GM13976 (cell line): ENCODE results near the gene ERC1.

Experiments used
- DNase-seq: peaks from one replicate; pipeline ENCODE4 v3.0.0; 2012; ENCODE audit warnings: low spot score
- in situ Hi-C: fragments of 300-500 bp; cut with MboI; formaldehyde crosslinking; loops from one replicate; pipeline ENCODE4 v1.12.0; 2022; ENCODE audit warnings: low sequenced_read_pairs, mixed read lengths, inconsistent platforms; ENCODE audit not compliant: unreplicated experiment
- TF ChIP-seq, protein P1 (sequence below): IDR thresholded peaks from 2 replicates; pipeline ENCODE4 v1.5.1; 2012; ENCODE audit warnings: borderline replicate concordance, mild to moderate bottlenecking; ENCODE audit not compliant: insufficient read depth; ENCODE audit errors: extremely low read depth, missing control alignments, control extremely low read depth

ERC1 gene

DNA sequence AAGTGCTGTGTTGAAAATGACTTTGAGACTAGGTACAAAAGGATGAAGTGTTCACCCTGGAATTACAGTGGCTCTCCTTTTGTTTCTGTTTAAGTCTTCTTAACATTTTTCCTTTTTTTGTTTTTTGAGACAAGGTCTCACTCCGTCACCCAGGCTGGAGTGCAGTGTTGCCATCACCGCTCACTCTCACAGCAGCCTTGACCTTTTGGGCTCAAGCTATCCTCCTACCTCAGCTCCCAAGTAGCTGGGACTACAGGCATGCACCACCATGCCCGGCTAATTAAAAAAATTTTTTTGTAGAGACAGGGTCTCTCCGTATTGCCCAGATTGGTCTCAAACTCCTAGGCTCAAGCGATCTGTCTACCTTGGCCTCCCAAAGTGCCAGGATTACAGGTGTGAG, 20.1 kb downstream of the ERC1 start:
- in situ Hi-C loops: no loop called here
- DNase-seq: no peak
- TF ChIP-seq, protein P1, sequence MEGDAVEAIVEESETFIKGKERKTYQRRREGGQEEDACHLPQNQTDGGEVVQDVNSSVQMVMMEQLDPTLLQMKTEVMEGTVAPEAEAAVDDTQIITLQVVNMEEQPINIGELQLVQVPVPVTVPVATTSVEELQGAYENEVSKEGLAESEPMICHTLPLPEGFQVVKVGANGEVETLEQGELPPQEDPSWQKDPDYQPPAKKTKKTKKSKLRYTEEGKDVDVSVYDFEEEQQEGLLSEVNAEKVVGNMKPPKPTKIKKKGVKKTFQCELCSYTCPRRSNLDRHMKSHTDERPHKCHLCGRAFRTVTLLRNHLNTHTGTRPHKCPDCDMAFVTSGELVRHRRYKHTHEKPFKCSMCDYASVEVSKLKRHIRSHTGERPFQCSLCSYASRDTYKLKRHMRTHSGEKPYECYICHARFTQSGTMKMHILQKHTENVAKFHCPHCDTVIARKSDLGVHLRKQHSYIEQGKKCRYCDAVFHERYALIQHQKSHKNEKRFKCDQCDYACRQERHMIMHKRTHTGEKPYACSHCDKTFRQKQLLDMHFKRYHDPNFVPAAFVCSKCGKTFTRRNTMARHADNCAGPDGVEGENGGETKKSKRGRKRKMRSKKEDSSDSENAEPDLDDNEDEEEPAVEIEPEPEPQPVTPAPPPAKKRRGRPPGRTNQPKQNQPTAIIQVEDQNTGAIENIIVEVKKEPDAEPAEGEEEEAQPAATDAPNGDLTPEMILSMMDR: no peak

DNA sequence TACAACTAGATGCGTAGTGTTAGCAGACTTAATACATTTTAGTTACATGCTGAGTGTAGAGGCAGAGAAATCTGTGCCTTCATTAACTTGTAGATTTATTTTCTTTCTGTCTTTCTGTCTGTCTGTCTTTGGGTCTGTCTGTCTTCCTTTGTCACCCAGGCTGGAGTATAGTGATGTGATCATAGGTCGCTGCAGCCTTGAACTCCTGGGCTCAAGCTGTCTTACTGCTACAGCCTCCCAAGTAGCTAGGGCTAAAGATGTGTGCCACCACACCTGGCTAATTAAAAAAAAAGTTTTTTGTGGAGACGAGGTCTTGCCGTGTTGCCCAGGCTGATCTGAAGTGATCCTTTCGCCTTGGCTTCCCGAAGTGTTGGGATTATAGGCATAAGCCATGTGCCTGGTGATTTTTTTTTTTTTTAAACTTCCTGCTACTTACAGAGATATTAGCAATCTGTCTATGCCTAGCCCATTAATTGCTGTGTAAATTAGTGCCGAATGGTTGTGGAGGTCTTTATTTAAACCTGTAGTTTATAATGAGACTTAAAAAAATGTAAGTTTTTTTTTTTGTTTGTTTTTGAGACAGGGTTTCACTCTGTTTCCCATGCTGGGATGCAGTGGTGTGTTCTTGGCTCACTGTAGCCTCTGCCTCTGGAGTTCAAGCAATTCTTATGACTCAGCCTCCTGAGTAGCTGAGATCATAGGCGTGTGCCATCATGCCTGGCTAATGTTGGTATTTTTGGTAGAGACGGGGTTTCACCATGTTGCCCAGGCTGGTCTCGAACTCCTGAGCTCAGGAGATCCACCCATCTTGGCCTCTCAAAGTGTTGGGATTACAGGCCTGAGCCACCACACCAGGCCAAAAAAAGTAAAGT, 22.8 kb downstream of the ERC1 start:
- TF ChIP-seq, protein P1: no peak
- no peak for DNase-seq
- in situ Hi-C loops: no loop called here

DNA sequence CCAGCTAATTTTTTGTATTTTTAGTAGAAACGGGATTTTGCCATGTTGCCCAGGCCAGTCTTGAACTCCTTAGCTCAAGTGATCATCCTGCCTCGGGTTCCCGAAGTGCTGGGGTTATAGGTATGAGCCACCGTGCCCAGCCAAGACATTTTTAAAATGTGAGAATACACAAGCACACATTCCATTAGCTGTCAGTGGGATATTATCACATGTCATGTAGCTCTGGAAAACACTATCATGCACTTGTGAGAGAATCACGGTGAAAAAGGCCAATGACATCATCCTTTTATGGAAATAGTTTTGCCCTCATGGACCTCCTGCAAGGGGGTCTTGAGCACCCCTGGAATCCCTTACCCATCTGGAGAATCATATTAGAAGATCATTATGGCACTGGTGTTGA, 28.3 kb downstream of the ERC1 start:
- no peak for DNase-seq
- TF ChIP-seq, protein P1: no peak
- in situ Hi-C loops: no loop called here

DNA sequence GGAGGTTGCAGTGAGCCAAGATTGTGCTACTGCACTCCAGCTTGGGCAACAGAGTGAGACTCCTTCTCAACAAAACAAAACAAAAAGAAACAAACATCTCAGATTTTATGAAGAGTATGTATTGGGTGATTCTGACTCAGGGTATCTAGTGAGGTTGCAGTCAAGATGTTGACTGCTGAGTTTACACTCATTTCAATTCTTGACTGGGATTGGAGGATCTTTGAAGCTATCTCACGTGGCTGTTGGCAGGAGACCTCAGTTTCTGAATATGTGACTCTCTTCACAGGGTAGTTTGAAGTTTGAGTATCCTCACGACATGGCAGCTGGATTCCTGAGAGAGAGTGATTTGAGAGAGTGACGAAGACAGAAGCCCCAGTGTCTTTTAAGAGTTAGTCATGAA, 29.4 kb downstream of the ERC1 start:
- TF ChIP-seq, protein P1: no peak
- DNase-seq: no peak
- in situ Hi-C loops: no loop called here

DNA sequence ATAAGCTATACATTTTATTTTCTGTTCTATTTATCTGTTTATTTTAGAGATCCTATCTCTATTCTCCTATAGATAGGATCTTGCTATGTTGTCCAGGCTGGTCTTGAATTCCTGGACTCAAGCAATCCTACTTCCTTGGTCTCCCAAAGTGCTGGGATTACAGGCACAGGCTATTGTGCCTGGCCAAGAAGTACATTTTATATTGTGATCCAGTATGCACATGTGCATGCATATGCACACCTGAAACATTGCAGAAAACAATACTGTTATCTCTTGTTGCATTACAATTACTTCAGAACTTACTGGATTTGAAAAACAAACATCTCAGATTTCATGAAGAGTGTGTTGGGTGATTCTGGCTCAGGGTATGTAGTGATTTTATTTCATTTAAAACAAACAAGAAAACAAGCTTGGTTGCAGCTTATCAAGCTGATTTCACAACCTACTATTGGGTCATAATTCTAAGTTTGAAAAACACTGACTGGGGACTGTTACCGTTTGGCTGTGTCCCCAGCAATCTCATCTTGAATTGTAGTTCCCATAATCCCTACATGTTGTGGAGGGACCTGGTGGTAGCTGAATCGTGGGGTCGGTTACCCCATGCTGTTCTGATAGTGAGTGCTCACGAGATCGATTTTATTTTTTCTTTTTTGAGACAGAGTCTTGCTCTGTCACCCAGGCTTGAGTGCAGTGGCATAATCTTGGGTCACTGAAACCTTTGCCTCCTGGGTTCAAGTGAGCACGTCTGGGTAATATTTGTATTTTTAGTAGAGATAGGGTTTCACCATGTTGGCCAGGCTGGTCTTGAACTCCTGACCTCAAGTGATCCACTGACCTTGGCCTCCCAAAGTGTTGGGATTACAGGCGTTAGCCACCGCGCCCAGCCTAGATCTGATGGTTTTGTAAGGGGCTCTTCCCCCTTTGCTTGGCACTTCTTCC, 31.3 kb downstream of the ERC1 start:
- TF ChIP-seq, protein P1: no peak
- in situ Hi-C loops: no loop called here
- no peak for DNase-seq

DNA sequence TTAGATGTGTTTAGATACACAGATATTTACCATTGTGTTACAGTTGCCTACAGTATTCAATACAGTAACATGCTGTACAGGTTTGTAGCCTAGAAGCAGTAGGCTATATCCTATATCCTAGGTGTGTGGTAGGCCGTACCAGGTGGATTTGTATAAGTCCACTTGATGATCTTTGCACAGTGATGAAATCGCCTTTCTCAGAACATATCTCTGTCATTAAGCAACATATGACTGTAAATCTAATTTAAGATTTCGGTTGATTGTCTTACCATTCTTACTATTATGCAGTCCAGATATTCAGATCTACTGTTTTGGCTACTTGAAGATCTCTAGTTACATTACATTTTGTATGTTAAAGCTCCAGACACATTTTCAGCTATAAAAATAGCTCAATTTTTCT, 39.8 kb downstream of the ERC1 start:
- TF ChIP-seq, protein P1: no peak
- no peak for DNase-seq
- in situ Hi-C loops: no loop called here
